Amygdala (tissue), 56 donors: ENCODE measurements around the gene APBA2.
A peak's percentile ranks its signal among the peaks of the same experiment; 100 is the strongest.

Source experiments
- DNase-seq, 56 donors: peaks; one replicate each; lab custom pipeline; 2025; lab: John Stamatoyannopoulos, UW

Gene APBA2

DNA sequence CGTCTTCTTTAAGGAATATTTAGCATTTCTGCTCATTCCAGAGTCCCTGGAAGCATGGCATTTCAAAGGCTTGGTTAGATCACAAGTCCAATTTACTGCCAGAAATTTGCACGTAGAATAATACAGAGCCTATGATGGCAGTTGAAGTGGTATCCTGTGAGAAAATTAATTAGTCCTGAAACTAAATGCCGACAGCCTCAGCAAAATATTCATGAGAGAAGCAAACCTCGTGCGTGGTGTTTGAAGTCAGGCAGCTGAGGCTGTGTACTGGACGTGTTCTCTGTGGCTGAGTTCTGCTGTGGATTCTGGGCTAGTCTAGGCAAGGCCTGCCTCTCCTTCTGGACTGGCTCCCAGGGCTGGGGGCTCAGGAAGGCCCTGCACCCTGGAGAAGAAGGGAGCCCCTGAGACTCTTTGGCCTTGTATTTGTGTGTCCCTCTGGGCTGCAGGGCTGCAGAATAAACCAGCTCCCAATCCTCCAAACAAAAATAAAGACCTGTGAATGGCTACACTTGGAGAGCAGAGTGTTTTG, 106.6 kb downstream of the APBA2 start:
- DNase-seq = no peak

DNA sequence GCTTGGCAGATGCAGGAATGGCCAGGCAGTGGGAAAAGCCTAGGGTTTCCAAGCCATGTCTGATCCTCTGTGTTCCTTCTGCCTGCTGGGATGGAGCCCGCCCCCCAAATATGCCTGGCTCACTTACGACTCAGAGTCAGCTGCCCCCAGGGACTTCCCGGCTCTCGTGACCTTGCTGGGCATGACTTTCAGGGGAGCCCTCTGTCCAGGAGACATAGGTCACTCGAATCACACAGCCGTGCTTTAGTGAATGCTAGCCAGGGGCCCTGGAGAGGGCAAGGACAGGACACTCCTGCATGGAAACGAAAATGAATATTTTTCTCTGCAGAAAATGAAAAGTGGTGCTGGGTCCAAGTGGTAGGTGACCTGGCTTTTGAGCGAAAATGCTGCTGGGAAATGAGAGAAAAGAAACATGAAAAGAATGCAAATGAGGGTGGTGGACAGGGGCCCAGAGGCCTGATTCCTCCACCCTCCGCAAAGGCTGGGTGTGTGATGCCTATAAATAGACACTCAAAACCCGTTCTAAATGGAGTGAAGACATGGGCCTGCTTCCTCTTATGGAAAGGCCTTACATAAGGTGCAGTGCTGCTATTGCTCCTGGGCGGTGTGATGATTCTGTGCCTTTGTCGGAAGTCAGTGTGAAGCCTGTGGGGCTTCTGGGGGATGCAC, 107.4 kb downstream of the APBA2 start:
- DNase-seq = peak in 19 of 56 donors; percentile 28 to 81 (median 55)

DNA sequence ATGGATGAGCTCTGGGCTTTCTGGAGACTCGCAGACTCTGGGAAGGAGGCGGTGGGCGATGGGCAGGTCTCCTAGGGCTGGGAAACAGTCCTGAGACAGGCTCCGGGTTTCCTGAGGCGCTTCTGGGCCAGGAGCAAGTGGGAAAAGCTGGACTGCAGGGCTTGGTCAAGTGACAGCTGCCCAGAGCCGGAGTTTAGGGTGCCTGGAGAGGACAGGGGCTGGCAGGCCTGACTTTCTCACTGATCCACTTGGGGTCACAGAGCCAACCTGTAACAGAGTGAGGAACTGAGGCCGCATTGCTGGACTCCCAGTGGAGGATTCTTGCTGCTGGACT, 107.9 kb downstream of the APBA2 start:
- no peak for DNase-seq

DNA sequence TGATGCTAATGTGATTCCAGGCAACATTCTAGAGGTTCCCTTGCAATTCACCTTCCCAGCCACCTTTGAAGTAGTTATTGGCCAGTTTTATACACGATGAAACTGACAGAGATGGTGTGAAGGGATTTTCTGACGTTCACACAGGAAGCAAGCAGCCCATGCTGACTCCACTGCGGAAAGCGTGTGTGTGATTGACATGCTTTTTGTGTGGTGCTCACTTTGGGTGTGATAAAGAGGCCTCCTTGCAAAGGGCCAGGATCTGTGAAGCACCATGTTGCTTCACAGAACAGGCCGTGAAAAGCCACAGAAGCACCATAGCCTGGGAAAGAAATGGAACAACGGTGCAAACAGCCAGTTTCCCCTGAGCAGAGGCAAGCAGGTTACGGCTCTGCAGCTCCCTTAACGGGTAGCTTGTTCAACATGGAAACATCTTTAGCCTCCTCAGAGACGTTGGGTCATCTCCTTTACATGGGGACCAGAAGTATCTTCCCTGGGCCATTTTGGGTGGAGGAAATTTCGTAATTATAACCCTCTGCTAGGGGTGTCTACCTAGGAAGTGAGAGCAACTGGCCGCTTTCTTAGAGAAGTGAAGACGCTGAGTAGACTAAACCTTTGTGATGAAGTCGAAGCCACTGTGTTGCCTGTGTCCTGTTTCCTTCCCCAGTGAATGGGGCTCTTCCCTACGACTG, 108.5 kb downstream of the APBA2 start:
- peak in 1 of 56 donors; percentile 74 for DNase-seq

DNA sequence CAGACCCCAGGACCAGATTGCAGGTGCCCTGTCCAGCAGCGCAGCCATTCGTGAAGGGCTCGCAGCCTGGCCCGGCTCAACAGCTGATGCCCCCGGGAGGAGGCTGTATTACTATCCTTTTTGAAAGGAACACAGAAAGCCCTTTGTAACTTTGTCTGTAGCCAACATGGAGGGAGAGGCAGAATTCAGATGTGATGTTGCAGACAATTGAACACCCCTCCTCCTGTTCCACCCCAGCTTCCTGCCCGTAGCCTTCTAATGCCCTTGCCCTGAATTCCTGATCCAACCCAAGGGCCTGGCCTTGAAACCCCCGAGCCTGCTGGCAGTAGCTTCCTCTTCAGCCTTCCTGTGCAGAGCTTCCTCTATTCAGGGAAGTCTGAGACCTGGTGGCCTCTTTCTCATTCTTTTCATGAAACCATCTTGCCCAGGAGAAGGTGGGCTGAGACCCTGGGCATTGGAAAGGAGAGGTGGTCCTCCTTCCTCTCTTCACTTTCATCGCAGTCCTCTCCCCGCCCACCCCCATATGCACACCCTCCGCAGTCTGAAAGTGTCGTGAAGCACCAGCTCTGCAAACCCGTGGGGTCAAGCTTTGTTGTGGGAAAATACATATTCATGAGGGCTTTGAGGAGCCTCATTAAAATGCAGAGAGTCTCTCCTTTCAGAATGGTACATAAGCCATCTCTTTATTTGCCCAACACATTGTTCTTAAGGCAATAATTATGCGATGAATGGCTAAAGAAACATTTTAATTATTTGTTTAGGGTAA, 109.2 kb downstream of the APBA2 start:
- DNase-seq = peak in 39 of 56 donors; percentile 35 to 83 (median 66)

DNA sequence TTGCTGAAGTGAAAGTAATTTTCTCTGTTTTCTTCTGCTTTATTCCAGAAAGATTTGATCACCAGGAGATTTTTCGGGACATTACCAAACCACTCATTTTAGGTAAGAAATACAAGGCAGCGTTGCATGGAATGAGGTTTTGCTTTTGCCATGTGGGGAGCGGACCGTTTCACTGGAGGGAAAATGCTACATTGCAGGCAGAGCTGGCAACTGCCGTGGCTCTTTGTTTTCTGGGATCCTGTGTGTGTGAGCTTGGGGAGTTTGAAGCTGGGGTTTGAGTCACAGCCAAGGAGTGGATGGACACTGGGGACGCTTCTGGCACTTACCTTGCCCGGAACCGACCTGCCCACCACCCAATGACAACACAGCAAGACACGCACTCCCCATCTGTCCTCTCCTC, 109.9 kb downstream of the APBA2 start:
- DNase-seq = peak in 5 of 56 donors; percentile 27 to 52 (median 43)

DNA sequence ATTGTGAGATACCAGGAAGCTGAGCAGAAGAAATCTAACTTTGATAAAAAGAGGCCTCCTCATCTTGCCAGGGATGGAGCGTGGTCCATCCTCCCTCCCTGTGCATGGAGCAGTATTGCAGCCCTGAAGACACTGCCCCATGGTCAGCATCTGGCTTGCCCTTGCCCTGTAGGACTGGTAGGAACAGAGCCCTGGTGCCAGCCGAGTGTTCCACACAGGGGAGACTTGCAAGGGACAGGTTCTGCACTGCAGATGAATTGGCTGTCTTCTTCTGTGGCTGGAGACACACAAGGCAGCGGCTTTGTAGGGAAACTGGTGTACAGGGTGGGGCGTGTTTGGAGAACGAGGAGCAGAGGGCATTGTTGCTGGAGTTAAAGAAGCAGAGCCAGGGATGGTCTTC, 110.5 kb downstream of the APBA2 start:
- DNase-seq = no peak

DNA sequence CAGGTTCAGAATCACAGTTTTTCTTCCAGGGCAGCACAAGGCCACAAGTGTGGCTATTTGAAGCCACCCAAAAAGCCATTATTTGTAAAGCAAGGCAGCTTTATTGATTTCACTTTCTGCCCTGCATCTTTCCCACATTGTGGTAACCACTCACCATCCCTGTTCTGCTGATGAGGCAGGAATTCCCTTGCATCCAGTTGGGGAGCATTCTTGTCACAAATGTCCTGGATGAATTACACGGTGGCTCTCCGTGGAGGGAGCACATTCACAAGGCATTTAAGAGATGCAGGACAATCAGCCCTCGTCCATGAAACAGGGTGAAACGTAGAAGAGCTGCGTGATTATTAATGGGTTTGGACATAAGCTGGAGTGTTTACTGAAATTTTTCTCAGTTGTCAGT, 111.2 kb downstream of the APBA2 start:
- no peak for DNase-seq

DNA sequence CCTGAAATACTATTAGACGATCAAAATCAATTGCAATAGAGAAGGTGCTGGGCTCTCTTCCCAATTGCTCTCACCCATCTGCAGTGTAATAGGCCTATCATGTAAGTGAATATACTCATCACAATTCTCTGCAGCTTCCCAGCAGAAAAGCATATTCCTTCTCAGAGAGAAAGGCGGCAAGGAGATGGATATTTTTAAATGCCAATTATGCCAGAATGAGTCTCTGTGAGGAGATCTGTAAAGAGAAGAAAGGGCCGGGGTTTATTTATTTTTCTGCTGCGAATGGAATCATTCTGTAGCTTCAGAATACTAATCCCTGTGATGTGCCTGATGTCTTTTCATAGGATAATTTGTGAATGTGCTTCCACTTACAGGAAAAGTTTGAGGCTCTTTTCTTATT, 112.0 kb downstream of the APBA2 start:
- DNase-seq = no peak

DNA sequence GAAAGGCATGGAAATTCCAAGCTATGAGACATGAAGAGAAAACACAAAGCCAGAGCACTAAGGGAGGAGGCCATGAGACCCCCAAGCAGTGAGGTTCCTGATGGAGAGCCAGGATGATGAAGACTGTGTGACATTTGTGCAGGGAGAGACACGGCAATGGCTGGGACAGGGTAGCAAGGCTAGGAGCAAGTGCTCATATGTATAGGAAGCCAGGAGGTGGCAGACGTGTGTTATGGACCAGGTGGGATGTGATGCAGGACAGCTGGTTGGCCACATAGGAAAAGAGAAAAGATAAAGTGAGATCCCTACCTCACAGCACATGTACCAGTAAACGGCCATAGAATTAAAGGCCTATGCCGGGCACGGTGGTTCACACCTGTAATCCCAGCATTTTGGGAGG, 112.7 kb downstream of the APBA2 start:
- no peak for DNase-seq

DNA sequence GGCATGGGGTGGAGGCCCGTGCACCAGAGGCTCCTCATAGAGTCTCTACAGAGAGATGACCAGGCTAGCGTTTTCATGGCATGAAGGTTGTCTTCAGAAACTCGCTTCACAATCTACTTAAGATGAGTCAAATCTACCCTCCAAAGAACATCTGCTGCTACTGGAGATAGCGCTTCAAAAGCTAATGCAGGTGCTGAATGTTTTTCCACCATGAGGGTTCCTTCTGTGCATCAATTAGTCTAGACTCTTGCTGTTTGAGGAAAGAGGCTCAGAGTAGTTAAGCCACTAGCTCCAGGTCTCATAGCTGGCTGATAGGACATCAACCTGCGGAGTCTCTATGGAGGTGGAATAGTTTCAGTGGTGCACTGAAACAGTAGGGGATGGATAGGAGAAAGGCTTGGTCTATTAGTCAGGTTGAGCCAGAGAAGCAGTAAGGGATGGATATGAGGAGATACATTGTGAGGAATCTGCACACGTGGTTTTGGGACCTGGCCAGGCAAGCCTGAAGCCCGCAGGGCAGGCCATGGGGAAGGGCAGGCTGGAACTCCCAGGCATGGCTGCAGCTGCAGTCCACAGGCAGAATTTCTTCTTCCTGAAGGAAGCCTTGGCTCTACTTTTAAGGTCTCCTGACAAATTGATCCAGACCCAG, 117.5 kb downstream of the APBA2 start:
- DNase-seq = no peak

DNA sequence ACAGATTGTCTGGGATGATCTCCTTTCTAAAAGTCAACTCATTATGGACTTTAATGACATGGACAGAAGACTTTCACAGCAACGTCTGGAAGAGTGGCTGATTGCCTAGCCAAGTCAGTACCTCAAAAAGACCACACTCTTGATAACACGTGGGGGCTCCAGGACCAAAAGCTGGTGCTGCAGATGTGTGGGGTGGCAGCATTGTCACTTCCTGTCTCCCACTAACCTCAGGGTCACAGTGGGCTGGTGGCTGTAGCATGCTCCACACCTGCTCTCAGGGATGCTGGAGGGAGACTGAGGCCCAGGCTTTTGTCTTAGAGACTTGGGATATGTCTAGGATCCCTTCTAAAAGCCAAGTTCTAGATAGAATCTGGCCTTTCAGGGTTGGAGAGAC, 118.1 kb downstream of the APBA2 start:
- DNase-seq = no peak

DNA sequence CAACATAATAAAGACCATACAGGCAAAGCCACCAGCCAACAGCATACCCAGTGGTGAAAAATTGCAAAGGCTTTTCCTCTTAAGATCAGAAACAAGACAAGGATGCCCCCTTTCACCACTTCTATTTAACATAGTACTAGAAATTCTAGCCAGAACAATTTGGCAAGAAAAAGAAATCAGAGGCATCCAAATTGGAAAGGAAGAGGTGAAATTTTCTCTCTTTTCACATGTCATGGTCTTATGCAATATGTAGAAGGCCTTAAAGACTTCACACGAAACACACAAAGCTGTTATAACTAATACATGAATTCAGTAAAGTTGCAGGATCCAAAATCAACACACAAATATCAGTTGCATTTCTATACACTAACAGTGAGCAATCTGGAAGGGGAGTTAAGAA, 120.2 kb downstream of the APBA2 start:
- no peak for DNase-seq

DNA sequence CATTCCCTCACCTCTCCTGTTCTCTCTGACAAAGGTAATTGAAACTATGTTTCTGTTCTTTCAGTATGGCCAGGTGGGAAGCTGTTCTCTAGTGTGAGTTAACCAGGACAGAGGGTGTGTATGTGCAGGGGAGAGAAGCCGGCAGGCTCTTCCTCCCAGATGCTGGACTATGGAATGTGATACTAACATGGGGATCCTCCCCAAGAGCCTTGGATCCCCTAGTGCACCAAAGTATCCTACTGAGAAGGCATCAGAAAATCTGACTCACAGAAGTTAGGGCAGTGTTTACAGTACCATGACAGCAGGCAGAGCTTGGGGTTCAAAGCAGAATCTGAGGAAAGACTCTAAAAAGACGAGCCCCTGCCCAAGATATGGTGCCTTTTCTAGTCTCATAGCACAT, 123.1 kb downstream of the APBA2 start:
- DNase-seq = no peak

DNA sequence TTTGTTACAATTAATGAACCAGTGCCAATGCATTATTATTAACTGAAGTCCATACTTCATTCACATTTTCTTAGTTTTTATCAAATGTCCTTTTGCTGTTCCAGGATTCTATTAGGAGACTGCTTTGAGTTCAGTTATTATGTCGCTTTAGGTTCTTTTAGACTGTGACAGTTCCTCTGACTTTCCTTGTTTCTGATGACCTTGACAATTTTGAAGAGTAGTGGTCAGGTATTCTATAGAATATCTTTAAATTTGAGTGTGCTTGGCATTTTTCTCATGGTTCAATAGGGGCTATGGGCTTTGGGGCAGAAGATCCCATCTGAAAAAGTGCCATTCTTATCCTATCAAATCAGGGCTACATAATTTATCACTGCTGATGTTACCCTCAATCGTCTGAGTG, 126.3 kb downstream of the APBA2 start:
- DNase-seq = no peak

DNA sequence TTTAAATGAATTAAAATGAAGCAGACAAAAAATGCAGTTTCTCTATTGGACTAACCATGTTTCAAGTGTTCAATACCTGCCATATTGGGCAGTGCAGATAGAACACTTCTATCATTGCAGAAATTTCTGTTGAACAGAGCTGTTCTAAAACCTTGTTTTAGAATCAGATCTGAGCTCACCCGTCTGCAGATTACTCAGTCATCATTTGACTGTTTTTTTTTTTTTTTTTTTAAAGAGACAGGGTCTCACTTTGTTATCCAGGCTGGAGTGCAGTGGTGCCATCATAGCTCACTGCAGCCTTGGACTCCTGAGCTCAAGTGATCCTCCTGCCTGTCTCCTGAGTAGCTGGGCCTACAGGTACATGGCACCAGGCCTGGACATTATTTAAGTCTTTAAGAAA, 128.7 kb downstream of the APBA2 start:
- DNase-seq = no peak

DNA sequence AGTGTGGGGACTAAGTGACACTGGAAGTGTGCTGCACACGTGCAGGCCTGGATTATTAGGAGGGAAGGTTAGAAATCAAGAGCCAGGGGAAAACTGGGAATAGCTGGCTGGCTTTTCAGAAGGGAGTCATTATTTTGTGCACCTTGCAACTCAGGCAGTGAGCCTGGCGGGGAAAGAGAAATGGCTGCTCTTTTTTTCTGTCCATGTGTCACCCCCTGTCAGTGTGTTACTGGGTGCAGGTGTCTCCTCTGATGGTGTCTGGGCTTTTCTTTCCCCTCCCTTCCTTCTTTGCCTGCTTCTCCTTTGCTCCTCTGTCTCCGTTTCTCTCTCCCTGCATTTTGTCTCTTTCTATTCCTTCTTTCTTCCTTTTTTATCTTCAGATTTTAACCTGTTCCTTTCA, 130.7 kb downstream of the APBA2 start:
- DNase-seq = no peak

DNA sequence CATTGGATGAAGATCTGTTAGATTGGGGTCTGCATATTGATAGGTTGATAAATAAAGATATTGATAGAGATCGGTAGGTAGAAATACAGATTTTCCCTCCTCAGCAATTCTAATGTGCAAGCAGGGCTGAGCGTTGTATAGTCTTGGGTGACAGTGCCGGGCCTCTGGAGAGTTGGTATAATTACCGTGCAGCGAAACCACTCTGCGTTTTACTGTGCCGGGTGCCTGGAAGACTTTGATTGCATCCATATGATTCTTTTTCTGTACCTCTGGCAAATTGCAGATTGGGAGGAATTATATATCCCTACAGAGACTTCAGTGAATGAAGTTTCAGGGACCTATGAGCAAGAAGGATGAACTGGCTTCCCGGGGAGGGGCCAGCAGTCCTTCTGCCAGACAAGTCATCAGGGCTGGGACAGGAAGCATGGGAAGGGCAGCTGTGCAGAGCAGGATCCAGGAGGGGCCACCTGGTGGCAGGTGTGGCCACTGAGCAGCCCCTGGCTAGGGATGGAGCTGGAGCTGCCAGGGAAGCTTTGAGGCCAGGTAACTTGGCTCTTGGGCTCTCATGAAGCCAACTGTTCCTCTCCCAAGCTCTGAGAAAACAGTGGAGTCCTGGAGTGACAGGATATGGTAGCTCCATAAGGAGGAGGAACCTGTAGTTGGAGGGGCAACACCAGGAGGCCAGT, 132.5 kb downstream of the APBA2 start:
- no peak for DNase-seq

DNA sequence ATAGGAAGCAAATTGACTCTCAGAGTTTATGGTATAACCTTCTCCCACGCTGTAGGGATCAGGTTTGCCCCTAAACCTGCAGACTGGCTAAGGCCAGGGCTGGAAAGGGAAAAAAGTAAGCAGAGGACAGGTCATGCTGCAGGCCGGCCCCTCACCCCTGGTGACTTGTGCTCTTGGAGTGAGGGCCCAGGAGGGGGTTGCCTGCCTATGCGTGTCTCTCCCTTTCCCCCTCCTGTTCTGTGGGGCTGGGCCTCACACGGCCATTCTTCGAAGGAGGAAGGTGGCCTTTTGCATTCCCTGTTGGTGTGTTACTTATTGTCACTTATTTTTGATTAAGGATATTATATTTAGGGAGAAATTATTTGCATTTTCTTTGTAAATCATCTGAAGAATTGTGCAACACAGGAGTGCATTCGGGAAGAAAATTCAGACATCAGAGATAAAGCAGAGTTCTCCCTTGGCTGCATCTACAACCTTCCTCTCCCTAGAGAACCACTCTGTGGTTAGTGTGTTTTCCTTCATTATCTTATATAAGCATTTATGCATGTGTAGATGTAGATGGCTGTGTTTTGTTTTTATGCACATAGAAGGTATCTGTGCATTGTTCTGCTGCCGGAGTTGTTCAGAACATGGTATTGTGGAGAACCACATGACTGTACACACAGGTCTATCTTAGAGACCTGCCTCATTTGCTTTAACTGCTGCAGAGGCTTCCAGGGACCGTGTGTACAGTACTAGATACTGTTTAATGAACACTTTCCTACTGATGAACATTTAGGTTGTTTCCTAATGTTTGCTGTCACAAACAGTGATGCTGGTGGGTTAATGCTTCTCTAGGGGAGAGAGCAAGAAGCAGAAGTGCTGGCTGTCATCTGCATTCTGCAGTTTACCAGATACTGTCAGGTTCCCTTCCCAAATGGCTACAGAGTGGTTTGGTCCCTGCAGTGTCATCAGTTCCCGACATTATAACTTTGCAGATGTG, 133.5 kb downstream of the APBA2 start:
- DNase-seq = no peak
